Activated CD8-positive, alpha-beta memory T cell treated with anti-CD3 and anti-CD28 coated beads, Interleukin-2, amount 50 U/mL, for 48 hours (primary cell): Measurements from ENCODE around the gene FXYD3.
"Not testable (repeated sequence)": the region's sequence is repeated elsewhere in the genome, so short reads cannot be mapped to it uniquely, and the experiment has no call there.

Experiments
- DNase-seq: peaks from one replicate; pipeline ENCODE4 v3.0.0-alpha.2; 2020

FXYD3 gene

DNA sequence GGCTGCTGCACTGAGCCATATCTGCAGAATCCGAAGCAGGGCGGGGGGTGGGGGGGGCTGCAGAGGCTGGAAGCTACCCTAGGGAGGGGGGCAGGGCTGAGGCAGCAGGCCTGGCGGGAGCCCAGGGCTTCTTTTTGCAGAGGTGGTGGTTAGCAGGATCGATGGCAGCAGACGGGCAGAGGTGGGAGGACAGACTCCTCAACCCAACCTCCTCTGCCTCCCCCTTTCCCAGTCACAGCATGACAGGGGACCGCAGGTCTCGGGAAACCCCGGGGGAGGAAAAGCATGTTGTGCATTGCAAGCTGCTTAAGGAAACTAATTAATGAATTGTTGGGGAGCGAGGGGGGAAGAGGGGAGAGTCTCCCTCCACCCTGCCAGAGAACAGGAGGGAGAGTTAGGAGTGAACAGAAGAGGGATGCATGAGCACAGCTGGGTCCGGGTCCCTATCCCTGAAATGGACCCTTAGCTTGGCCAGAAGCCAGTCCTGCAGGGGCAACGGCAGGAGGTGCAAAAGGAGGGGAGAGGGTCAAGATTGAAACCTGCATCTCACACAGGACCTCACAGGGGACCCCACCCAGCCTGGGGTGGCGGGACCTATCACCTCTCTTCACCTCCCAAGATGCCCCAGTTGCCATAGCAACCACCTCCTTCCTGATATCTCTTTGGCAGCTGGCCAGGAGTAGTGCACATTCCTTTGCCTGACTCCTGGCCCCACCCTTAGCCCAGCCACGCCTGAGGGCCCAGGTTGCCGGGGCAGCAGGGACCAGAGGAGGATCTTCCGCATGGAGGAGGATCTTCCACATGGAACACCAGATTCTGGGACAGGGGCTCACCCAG lies 29.2 kb downstream of the FXYD3 start:
- DNase-seq = no peak

DNA sequence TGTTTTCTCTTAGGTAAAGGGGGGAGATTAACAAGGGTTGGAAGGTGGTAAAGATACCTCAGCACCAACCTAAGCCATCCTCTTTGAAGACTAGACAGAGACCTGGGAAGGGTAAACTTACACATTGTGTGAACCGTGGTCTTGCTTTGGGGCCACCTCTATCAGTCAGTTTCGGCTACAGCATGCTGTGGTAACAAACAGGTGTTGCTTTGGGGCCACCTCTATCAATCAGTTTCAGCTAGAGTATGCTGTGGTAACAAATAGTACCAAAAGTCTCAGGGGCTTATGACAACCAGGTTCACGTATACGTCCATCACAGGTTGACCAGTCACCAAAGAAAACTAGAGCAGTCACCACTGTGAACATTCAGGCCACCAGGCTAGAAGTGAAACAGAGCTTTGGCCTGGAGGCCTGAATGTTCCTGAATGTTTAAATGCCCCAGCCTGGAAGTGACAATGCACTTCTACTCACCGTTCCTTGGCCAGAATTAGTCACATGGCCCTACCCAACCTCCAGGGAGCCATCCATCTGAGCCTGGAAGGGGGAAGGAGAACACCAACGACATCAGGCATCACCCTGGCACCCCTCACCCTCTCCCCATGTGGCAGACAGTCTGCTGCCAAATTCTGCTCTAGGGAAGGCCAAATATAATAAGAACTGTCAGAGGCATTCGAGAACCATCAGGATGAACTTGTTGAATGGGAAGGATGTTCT lies 31.3 kb downstream of the FXYD3 start:
- no peak for DNase-seq

DNA sequence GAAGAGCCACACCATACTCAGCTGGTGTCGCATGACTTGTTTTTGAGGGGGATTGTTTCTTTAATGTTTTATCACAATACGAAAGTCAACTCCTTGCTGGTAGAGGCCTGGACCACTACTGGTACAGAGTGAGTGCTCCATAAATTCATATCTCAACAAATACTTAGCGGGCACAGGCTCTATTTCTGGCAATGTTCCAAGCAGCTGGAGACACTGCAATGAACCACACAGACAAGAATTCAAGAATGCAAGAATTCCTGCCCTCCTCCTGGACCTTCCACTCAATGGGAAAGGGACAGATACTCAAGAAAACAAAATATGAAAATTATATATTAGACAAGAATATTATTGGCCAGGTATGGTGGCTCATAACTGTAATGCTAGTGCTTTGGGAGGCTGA lies 33.8 kb downstream of the FXYD3 start:
- no peak for DNase-seq

DNA sequence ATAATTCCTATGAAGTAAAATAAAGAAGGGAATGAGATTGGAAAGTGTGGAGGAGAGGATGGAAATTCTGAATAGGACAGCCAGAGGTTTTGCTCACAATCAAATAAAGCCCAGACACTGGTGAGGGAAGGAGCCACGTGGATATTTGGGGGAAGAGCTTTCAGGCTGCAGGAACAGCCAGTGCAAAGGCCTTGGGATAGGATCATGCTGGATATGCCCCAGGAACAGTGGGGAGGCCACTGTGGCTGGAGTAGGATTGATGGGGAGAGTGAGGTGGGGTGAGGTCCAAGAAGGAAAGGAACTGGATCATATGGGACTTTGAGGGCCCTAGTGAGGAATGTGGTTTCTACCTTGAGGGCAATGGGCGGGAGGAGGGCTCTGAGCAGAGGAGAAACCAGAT lies 34.8 kb downstream of the FXYD3 start:
- no peak for DNase-seq

DNA sequence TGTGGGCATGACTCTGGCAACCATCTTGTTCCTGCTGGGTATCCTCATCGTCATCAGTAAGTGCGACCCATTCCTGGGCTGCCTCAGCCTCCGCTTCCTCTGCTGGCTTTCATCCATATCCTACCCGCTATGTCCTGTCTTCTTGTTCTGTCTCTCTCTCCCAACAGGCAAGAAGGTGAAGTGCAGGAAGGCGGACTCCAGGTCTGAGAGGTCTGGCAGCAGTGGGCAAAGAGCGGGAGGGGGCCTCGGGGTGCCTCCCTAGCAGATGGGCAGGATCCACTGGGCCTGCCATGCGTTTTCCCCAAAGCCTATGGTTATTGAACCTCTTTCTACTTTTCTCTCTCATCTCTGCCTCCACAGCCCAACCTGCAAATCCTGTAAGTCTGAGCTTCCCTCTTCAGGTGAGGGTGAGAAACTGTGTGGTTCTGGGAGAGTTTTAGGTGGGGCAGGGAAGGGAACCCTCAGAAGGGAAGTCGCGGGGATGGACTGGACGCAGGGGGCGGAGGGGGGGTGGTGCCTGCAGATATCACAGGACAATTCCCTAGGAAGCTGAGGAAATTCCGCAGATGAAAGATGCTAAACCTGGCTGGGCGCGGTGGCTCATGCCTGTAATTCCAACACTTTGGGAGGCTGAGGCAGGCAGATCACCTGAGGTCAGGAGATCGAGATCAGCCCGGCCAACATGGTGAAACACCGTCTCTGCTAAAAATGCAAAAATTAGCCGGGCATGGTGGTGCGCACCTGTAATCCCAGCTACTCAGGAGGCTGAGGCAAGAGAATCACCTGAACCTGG lies 35.8 kb downstream of the FXYD3 start:
- no peak for DNase-seq

DNA sequence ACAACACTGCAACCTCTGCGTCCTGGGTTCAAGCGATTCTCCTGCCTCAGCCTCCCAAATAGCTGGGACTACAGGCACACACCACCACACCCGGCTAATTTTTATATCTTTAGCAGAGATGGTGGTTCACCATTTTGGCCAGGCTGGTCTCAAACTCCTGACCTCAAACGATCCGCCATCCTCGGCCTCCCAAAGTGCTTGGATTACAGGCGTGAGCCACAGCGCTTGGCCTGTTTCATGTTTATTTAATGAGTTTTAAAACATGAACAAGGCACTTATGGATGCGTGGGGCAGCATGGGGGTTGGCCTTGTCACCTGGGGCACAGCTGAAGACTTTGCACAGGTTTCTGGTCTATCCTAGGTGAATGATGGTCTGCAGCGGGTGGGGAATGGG lies 37.5 kb downstream of the FXYD3 start:
- not testable (repeated sequence) for DNase-seq

DNA sequence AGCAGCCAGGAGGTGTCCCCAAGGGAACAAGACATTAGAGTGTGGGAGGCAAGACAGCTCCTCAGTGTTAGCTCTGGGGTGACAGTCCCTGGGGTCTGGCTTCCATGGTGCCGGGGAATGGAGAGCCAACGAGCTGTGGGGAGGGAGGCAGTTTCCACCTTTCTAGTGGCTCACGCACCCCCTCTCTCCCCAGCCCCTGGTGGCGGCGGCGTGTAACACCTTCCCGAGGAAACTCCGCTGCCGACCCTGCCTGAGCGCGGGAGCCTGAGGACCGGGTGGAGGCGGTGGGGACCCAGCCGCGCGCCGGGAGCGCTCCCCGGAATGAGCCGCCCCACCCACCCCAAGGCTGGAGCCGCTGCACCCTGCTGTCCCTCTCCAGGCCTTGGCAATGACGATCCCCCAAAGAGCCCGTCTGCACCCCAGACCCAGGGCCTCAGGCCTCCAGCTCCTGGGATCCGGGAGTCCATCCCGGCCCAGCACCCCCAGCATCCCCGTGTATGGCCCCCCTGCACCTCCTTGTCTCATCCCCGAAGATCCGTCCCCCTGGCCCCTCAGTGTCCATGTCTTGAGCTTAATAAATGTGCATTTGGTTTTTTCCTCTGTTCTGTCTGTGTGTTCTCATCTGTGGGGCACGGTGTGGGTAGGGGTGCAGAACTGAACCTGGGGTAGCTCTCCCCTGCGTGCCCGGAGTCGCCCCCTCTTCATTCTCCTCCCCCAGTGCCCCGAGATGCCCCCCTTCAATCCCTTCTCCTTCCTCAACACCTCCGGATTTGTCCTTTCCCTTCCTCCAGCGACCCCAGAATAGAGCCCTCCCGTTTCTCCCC lies 38.3 kb downstream of the FXYD3 start:
- peak; percentile 89 for DNase-seq

DNA sequence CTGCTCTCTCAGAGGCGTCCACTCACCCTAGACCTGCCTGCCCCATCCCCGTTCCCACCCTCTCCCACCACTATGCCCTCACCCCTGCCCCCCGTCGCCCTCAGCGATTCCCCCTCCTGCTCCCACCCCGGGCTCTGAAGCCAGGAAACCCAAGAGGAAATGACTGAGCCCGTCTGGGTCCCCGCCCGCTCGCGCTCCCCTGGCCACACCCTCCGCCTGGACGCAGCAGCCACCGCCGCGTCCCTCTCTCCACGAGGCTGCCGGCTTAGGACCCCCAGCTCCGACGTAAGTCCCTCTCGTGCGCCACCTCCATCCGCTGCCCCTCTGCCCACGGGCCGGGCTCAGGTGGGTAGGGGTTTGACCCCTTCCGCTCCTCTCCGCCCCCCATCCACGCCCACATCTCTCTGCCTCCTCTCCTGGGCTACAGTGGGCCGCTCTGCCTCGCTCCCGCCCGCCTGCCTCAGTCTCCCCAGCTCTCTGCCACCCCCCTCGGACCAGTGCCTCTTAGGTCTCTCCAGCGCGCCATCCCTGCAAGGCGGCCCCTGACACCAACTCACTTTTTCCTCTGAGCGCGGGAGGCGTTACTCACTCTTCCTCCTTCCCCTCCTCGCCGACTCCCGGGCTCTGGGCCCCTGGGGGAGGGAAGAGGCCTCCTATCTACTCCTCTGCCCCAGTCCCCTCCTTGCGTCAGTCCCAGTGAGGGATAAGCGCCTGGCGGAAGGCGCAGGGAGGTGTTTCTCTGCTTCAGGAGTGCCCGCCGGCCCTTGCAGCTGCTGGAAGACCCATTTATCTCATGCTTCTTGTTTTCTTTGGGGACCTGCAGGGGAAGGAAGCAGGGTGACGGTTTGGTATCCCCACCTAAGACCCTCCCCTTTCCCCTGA lies 39.1 kb downstream of the FXYD3 start, which contains the start of gene FXYD5:
Gene FXYD5 (plus strand): TSS at position 211 of the 882 bp plus-strand sequence. CDS start 816 bp downstream, outside the sequence.
- peak; percentile 89 for DNase-seq

DNA sequence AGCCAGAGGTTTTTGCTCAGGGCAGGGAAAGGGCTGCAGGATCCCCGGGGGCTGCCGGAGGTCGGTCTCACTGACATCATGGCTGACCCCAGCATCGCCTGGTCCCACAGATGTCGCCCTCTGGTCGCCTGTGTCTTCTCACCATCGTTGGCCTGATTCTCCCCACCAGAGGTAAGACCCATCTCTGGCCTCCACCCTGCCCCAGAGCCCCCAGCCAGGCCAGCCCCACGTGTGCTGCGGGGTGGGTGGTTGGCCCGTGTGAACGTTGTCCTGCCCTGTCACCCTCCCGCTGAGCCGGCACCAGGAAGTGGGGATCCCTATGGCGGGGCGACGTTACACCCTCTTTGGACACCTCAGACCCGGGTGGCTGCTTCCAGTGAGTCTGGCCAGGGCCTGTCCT lies 39.8 kb downstream of the FXYD3 start:
- DNase-seq = peak; percentile 75

DNA sequence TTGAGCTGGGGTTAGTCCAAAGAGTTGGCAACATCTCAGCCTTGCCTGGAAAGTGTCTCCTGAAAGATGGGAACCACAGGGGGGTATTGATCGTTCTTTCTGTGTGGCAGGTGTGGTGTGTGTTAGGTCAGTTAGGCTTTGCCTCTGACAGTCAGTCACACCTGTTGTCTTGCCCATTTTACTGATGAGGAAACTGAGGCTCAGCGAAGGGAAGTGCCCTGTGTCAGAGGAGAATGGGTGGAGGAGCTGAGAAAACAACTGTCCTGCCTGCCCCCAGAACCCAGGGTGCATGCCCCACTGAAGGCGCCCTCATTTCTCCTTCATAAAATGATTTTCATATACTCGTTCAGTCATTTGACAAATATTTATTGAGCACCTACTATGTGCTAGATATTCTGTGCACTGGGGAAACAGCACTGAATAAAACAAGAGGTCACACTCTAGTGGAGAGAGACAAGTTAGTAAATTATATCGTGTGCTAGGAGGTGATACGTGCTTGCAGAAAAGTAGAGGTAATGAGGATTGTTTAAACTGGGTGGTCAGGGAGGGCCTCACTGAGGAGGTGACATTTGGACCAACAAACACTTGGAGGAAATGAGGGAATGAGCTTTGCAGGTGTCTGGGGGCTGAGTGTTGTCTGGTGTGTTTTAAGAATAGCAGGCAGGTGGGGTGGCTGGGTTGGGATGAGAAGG lies 40.5 kb downstream of the FXYD3 start:
- no peak for DNase-seq

DNA sequence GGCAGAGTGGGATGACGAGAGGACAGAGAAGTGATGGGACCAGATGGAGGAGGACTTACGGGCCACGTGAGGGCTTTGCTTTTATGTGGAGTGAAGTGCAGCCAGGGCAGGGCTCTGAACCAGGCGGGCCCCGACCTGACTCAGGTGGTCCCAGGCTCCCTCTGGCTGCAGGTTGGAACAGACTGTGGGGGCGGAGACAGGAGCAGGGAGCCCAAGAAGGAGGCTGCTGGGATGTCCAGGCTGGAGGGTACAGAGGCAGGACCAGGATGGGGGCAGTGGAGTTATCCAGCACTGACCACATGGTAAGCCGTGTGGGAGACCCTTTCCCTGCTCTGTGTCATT lies 41.0 kb downstream of the FXYD3 start:
- DNase-seq = no peak

DNA sequence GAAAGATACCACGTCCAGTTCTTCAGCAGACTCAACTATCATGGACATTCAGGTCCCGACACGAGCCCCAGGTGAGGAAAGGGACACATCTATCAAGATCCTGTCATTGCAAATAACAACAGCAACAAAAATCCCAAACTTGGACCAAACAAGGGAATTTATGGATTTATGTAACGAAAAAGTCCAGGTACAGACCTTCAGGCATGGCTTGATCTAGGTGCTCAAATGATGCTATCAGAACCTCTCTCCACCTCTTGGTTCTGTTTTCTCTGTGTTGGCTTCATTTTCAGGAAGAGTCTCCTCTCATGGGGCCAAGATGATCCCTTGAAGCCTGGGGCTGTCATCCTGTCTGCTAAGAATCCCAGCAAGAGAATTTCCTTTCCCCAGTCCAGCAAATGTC lies 41.8 kb downstream of the FXYD3 start:
- DNase-seq = no peak

DNA sequence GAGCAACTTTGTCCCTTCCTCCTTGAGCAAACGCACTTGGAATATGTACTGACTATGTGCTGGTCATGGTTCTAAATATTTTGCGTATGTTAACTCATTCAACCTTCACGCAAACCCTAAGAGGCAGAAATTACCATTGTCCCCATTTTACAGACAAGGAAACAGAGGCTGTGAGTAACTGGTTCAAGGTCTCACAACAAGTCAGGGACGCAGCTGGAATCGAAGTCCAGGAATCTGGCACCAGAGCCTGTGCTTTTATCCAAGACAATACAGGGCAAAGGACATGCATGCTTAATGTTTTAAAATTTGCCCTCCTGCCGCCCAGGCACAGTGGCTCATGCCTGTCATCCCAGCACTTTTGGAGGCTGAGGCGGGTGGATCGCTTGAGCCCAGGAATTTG lies 44.0 kb downstream of the FXYD3 start:
- no peak for DNase-seq

DNA sequence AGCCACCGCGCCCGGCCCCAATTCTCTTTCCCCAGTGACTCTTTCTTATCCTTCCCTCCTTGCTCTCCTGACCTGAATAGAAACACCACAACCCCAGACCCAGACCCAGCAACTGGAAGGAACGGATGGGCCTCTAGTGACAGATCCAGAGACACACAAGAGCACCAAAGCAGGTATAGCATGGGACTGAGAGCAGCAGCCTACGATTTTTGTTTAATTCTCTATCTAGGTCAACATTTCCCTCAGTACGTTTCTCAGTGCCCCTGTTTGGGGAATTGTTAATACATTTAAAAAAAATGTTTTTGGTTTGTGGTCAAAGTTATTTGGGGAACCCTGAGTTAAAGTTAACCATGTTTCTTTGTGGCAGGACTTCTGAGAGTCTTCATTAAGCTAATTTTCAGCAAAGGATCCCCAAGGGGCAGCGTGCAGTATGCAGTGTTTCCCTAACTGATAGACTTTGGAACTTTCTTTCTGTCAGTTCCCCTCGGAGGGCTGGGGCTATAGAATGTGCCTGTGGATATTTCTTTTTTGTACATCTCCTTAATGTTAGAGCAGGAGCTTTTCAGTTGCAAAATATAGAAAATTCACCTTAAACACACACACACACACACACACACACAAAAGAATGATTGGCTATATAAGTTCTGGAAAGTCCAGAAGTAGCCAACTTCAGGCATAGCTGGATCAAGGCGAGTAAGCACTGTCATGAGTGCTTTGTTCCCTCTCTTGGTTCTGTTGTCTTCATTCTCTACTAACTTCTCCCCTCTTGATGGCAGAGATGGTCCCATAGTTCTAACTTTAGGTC lies 45.2 kb downstream of the FXYD3 start:
- DNase-seq = no peak

DNA sequence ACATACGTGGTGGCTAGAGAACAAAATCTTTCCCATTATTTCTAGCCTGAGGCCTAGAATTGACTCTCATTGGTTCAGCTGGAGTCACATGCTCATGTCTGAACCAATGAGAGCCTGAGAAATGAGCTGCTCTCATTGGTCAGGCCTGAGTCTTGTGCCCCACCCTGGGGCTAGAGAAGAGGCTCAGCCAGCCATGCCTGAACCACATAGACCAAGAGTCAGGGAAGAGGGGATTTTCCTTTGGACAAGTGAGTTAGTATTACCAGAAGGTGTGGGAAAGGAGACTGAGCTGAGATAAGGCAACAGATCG lies 45.8 kb downstream of the FXYD3 start:
- no peak for DNase-seq

DNA sequence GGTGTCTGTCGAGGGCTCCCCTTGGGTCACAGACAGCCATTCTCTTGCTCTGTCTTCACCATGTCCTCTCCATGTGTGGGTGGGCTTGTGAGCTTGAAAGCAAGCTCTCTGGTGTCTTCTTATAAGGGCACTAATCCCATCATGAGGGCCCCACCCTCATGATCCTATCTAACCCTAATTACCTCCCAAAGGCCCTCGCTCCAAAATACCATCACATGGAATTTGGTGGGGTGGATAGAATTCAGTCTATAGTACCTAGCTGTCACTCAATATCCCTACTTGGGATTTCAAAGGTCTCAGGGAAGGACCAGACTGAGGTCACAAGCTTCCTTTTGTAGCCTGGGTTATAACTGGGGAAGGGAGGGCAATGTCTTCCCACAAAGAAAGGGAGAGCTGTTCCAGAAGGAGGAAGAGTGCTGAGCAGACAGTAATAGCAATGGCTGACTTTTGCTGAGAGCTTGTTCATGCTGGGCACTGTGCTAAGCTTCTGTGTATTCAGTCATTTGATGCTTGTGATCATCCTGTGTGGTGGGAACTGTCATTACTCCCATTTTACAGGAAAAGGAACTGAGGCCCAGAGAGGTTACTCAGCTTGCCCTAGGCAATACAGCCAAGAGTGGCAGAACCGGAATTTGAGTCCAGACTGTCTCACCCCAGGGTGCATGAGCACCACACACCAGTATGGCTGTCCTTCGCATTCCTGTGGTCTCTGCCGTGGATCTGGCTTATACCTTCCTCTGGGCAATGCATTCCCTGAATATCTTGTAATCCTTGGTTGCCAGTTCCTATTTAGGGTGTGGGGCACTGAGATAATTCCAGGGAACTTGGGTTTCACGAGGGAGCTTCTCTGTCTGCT lies 47.1 kb downstream of the FXYD3 start:
- DNase-seq = no peak

DNA sequence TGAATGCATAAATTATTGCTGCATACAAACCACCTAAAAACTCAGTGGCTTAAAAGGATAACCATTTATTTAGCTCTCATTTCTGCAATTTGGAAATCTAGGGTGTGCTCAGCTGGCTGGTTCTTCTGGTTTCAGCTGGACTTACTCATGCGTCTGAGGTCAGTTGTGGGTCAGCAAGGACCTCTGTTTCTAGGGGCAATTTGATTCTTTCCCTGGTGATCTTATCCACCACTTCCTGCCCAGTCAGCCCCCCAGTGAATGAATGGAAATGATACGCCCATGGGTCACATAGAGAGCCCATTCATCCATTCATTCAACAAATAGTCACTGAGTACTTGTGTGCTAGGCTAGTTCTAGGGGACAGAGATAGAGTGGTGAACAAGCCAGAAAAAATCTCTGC lies 48.8 kb downstream of the FXYD3 start:
- DNase-seq = no peak

DNA sequence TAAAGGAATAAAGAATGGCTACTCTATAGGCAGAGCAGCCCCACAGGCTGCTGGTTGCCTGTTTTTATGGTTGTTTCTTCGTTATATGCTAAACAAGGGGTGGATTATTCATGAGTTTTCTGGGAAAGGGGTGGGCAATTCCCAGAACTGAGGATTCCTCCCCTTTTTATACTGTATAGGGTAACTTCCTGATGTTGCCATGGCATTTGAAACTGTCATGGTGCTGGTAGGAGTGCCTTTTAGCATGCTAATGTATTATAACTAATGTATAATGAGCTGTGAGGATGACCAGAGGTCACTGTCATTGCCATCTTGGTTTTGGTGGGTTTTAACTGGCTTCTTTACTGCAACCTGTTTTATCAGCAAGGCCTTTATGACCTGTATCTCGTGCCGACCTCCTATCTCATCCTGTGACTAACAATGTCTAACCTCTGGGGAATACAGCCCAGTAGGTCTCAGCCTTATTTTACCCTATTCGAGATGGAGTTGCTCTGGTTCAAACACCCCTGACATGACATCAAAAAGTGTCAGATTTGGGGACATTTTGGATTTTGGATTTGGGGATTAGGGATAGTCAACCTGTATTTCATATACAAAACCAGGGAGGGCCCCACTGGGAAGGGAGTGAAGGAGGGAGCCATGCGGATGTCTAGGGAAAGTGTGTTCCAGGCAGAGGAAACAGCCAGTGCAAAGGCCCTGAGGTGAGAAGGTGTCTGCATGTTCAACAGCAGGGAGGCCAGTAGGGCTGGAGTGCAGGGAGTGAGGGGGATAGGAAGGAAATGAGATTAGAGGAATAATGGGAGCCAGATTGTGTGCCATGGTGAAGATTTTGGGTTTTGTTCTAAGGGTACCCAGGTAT lies 49.8 kb downstream of the FXYD3 start:
- peak; percentile 46 for DNase-seq
